GM12892 (cell line): ENCODE measurements around the gene ACSL3.

Experiments
- POLR2A ChIP-seq: IDR thresholded peaks from 2 replicates; pipeline ENCODE4 v1.6.1; 2011; ENCODE audit warnings: low read depth, low read length, control low read depth
- POLR2AphosphoS5 ChIP-seq: IDR thresholded peaks from 2 replicates; pipeline ENCODE4 v1.6.1; 2011; ENCODE audit warnings: low read depth, low read length, control low read depth
- TAF1 ChIP-seq: IDR thresholded peaks from 2 replicates; pipeline ENCODE4 v1.6.1; 2011; ENCODE audit warnings: low read depth, mild to moderate bottlenecking, control low read depth, low read length, borderline replicate concordance

GRCh38 chr2:222984908-222985307, 124.1 kb downstream of the ACSL3 start:
- no peak for TF ChIP-seq POLR2A
- TF ChIP-seq POLR2AphosphoS5, result no peak
- no peak for TF ChIP-seq TAF1
